ENCODE data around the gene PSD4.

GRCh38 chr2:113228991-113229716 lies 55.4 kb downstream of the PSD4 start:
- TF ChIP-seq POLR2A (IDR thresholded peaks at IDR 0.05) = no peak
- TF ChIP-seq EP300 (IDR thresholded peaks at IDR 0.05; ENCODE audit: low read depth) = no peak
- no peak for TF ChIP-seq CTCF (IDR thresholded peaks at IDR 0.05)
